Measurements from ENCODE around the gene ZFP36L2. TPM values are rescaled to one million over a fixed set of nuclear protein-coding genes. Genes with fewer than 3 reads are reported as not detected.
A peak's percentile ranks its signal among the peaks of the same experiment; 100 is the strongest.

Gene ZFP36L2
- total RNA-seq, 1 donor from 2014 or later: 222 TPM

- Mint-ChIP-seq H3K9me3 (ENCODE audit: low read depth) (no peaks in the 10 kb centered on the region), H3K27ac (no peak overlapping the region), H3K27me3 (no peaks in the 10 kb centered on the region), H3K4me1 (ENCODE audit: low read depth) (peaks cover 36% of the 10 kb centered on the region), H3K4me3 (ENCODE audit: low read depth) (no peak overlapping the region), H3K36me3 (ENCODE audit: insufficient read depth) (no peaks in the 10 kb centered on the region)
- TF ChIP-seq CTCF (IDR thresholded peaks at IDR 0.05; ENCODE audit: unreplicated experiment): no peak
- no peak for DNase-seq (ENCODE audit: low spot score, unreplicated experiment)
Measured at GRCh38 chr2:43188561-43189386, 37.6 kb downstream of the ZFP36L2 start.

GRCh38 chr2:43186679-43187374, 39.6 kb downstream of the ZFP36L2 start:
- H3K36me3 Mint-ChIP-seq (ENCODE audit: insufficient read depth): no peaks in the 10 kb centered on the region
- no peaks in the 10 kb centered on the region for H3K27me3 Mint-ChIP-seq
- no peak for DNase-seq (ENCODE audit: low spot score, unreplicated experiment)
- H3K4me3 Mint-ChIP-seq (ENCODE audit: low read depth): no peak overlapping the region
- H3K4me1 Mint-ChIP-seq (ENCODE audit: low read depth): peaks cover 26% of the 10 kb centered on the region
- H3K9me3 Mint-ChIP-seq (ENCODE audit: low read depth): no peaks in the 10 kb centered on the region
- no peak for TF ChIP-seq CTCF (IDR thresholded peaks at IDR 0.05; ENCODE audit: unreplicated experiment)
- no peak overlapping the region for H3K27ac Mint-ChIP-seq

GRCh38 chr2:43186321-43186678, 40.1 kb downstream of the ZFP36L2 start:
- H3K27me3 Mint-ChIP-seq: no peaks in the 10 kb centered on the region
- no peaks in the 10 kb centered on the region for H3K9me3 Mint-ChIP-seq (ENCODE audit: low read depth)
- no peak overlapping the region for H3K27ac Mint-ChIP-seq
- TF ChIP-seq CTCF (IDR thresholded peaks at IDR 0.05; ENCODE audit: unreplicated experiment): no peak
- no peak for DNase-seq (ENCODE audit: low spot score, unreplicated experiment)
- no peaks in the 10 kb centered on the region for H3K36me3 Mint-ChIP-seq (ENCODE audit: insufficient read depth)
- H3K4me3 Mint-ChIP-seq (ENCODE audit: low read depth): no peak overlapping the region
- peaks cover 27% of the 10 kb centered on the region for H3K4me1 Mint-ChIP-seq (ENCODE audit: low read depth)

GRCh38 chr2:43185146-43185545, 41.3 kb downstream of the ZFP36L2 start:
- peaks cover 33% of the 10 kb centered on the region for H3K4me1 Mint-ChIP-seq (ENCODE audit: low read depth)
- H3K36me3 Mint-ChIP-seq (ENCODE audit: insufficient read depth): no peaks in the 10 kb centered on the region
- H3K4me3 Mint-ChIP-seq (ENCODE audit: low read depth): no peak overlapping the region
- no peak for DNase-seq (ENCODE audit: low spot score, unreplicated experiment)
- no peak overlapping the region for H3K27ac Mint-ChIP-seq
- no peaks in the 10 kb centered on the region for H3K9me3 Mint-ChIP-seq (ENCODE audit: low read depth)
- no peaks in the 10 kb centered on the region for H3K27me3 Mint-ChIP-seq
- TF ChIP-seq CTCF (IDR thresholded peaks at IDR 0.05; ENCODE audit: unreplicated experiment): no peak

- no peak for TF ChIP-seq CTCF (IDR thresholded peaks at IDR 0.05; ENCODE audit: unreplicated experiment)
- no peak for DNase-seq (ENCODE audit: low spot score, unreplicated experiment)
- no peaks in the 10 kb centered on the region for H3K36me3 Mint-ChIP-seq (ENCODE audit: insufficient read depth)
- H3K27ac Mint-ChIP-seq: peak overlapping the region; percentile 90
- H3K4me1 Mint-ChIP-seq (ENCODE audit: low read depth): peaks cover 35% of the 10 kb centered on the region
- H3K9me3 Mint-ChIP-seq (ENCODE audit: low read depth): no peaks in the 10 kb centered on the region
- H3K27me3 Mint-ChIP-seq: no peaks in the 10 kb centered on the region
- no peak overlapping the region for H3K4me3 Mint-ChIP-seq (ENCODE audit: low read depth)
Measured at GRCh38 chr2:43184339-43184895, 42.0 kb downstream of the ZFP36L2 start.
